GM19452 (cell line): ENCODE data around the gene NOLC1.

ENCODE experiments used
- ATAC-seq: cut with Tn5 transposase; IDR thresholded peaks from one replicate; pipeline ENCODE4 v1.9.1; 2021; ENCODE audit not compliant: unreplicated experiment

The NOLC1 gene

GRCh38 chr10:102200751-102201640 is 48.8 kb downstream of the NOLC1 start:
- no peak for ATAC-seq

- ATAC-seq: no peak
These were observed 50.2 kb downstream of the NOLC1 start for GRCh38 chr10:102202386-102202785.

GRCh38 chr10:102208311-102209035 is 56.3 kb downstream of the NOLC1 start:
- no peak for ATAC-seq

- ATAC-seq: no peak
These were observed 59.6 kb downstream of the NOLC1 start for GRCh38 chr10:102211615-102212299.
